Ectodermal cell (in vitro differentiated cells): ENCODE measurements around the gene SMURF2.

Experiments used
- H3K27ac ChIP-seq: 2 replicates; pipeline ENCODE4 v1.7.0; 2013; ENCODE audit warnings: mild to moderate bottlenecking, low read depth, low read length; ENCODE audit not compliant: insufficient read depth, poor library complexity, severe bottlenecking
- H3K27me3 ChIP-seq: 2 replicates; pipeline ENCODE4 v1.7.0; 2013; ENCODE audit warnings: mild to moderate bottlenecking, low read length; ENCODE audit not compliant: insufficient read depth, control insufficient read depth, poor library complexity, severe bottlenecking
- H3K36me3 ChIP-seq: one replicate; pipeline ENCODE4 v1.7.0; 2013; ENCODE audit warnings: low read length; ENCODE audit not compliant: control insufficient read depth, insufficient read depth
- H3K4me1 ChIP-seq: one replicate; pipeline ENCODE4 v1.7.0; 2013; ENCODE audit warnings: low read length; ENCODE audit not compliant: control insufficient read depth, insufficient read depth
- H3K4me3 ChIP-seq: 2 replicates; pipeline ENCODE4 v1.7.0; 2013; ENCODE audit warnings: low read depth, low read length, control low read depth; ENCODE audit not compliant: insufficient read depth
- H3K9me3 ChIP-seq: 2 replicates; pipeline ENCODE4 v1.7.0; 2013; ENCODE audit warnings: mild to moderate bottlenecking, low read length, moderate library complexity; ENCODE audit not compliant: control insufficient read depth
- WGBS, 2 experiments: methylation state at CpG; one replicate each; pipeline ENCODE4 v1.1.7; 2013; ENCODE audit warnings: missing lambda C conversion rate in 2 of 2; 5-methylcytosine and 5-hydroxymethylcytosine counted together

Gene SMURF2

GRCh38 chr17:64655704-64656103 is 6.4 kb downstream of the SMURF2 start:
- Histone ChIP-seq H3K9me3 (no peaks in the 10 kb centered on the region), H3K27ac (no peak overlapping the region), H3K4me3 (no peak overlapping the region), H3K27me3 (peaks cover 8% of the 10 kb centered on the region), H3K4me1 (peaks cover 3% of the 10 kb centered on the region), H3K36me3 (no peaks in the 10 kb centered on the region)
- 79 to 96% methylated on average over 2 of the region's 2 CpGs for WGBS, 2 experiments

- H3K4me1 ChIP-seq: no peaks in the 10 kb centered on the region
- no peaks in the 10 kb centered on the region for H3K27me3 ChIP-seq
- no peak overlapping the region for H3K27ac ChIP-seq
- no peak overlapping the region for H3K4me3 ChIP-seq
- H3K36me3 ChIP-seq: no peaks in the 10 kb centered on the region
- H3K9me3 ChIP-seq: no peaks in the 10 kb centered on the region
- 91 to 96% methylated on average over 4 of the region's 4 CpGs for WGBS, 2 experiments
Measured at GRCh38 chr17:64653985-64654355, 8.1 kb downstream of the SMURF2 start.

- Histone ChIP-seq H3K4me1 (no peaks in the 10 kb centered on the region), H3K27ac (no peak overlapping the region), H3K36me3 (no peaks in the 10 kb centered on the region), H3K4me3 (no peak overlapping the region), H3K27me3 (no peaks in the 10 kb centered on the region), H3K9me3 (no peaks in the 10 kb centered on the region)
- WGBS, 2 experiments: 95 to 99% methylated on average over 6 of the region's 6 CpGs
Measured at GRCh38 chr17:64653325-64653984, 8.7 kb downstream of the SMURF2 start.

- Histone ChIP-seq H3K27me3 (no peaks in the 10 kb centered on the region), H3K9me3 (no peaks in the 10 kb centered on the region), H3K36me3 (no peaks in the 10 kb centered on the region), H3K4me3 (no peak overlapping the region), H3K4me1 (no peaks in the 10 kb centered on the region), H3K27ac (no peak overlapping the region)
- WGBS, 2 experiments: 88 to 93% methylated on average over 2 of the region's 3 CpGs
Measured at GRCh38 chr17:64651889-64652288, 10.2 kb downstream of the SMURF2 start.

- Histone ChIP-seq H3K4me1 (no peaks in the 10 kb centered on the region), H3K9me3 (no peaks in the 10 kb centered on the region), H3K27ac (no peak overlapping the region), H3K36me3 (no peaks in the 10 kb centered on the region), H3K27me3 (no peaks in the 10 kb centered on the region), H3K4me3 (no peak overlapping the region)
- WGBS, 2 experiments: 85 to 96% methylated on average over 1 of the region's 1 CpG
Measured at GRCh38 chr17:64648234-64648633, 13.9 kb downstream of the SMURF2 start.

- Histone ChIP-seq H3K4me3 (no peak overlapping the region), H3K36me3 (no peaks in the 10 kb centered on the region), H3K27me3 (no peaks in the 10 kb centered on the region), H3K9me3 (no peaks in the 10 kb centered on the region), H3K27ac (no peak overlapping the region), H3K4me1 (no peaks in the 10 kb centered on the region)
- 100% methylated on average over 1 of the region's 1 CpG for WGBS, 2 experiments
Measured at GRCh38 chr17:64647817-64648216, 14.3 kb downstream of the SMURF2 start.

- no peaks in the 10 kb centered on the region for H3K36me3 ChIP-seq
- no peaks in the 10 kb centered on the region for H3K27me3 ChIP-seq
- WGBS, 2 experiments: 79 to 91% methylated on average over 4 of the region's 4 CpGs
- no peak overlapping the region for H3K4me3 ChIP-seq
- H3K9me3 ChIP-seq: no peaks in the 10 kb centered on the region
- H3K4me1 ChIP-seq: no peaks in the 10 kb centered on the region
- no peak overlapping the region for H3K27ac ChIP-seq
Measured at GRCh38 chr17:64639516-64639915, 22.6 kb downstream of the SMURF2 start.

- Histone ChIP-seq H3K27me3 (no peaks in the 10 kb centered on the region), H3K36me3 (no peaks in the 10 kb centered on the region), H3K27ac (no peak overlapping the region), H3K4me1 (no peaks in the 10 kb centered on the region), H3K4me3 (no peak overlapping the region), H3K9me3 (no peaks in the 10 kb centered on the region)
- 98 to 99% methylated on average over 2 of the region's 2 CpGs for WGBS, 2 experiments
Measured at GRCh38 chr17:64638552-64639203, 23.4 kb downstream of the SMURF2 start.

- H3K9me3 ChIP-seq: no peaks in the 10 kb centered on the region
- no peaks in the 10 kb centered on the region for H3K36me3 ChIP-seq
- WGBS, 2 experiments: 79 to 100% methylated on average over 1 of the region's 1 CpG
- no peaks in the 10 kb centered on the region for H3K4me1 ChIP-seq
- H3K27ac ChIP-seq: no peak overlapping the region
- no peak overlapping the region for H3K4me3 ChIP-seq
- no peaks in the 10 kb centered on the region for H3K27me3 ChIP-seq
Measured at GRCh38 chr17:64635647-64636305, 26.3 kb downstream of the SMURF2 start.

- no peaks in the 10 kb centered on the region for H3K36me3 ChIP-seq
- no peaks in the 10 kb centered on the region for H3K9me3 ChIP-seq
- WGBS, 2 experiments: 92 to 100% methylated on average over 1 of the region's 1 CpG
- H3K4me3 ChIP-seq: no peak overlapping the region
- H3K27ac ChIP-seq: no peak overlapping the region
- H3K4me1 ChIP-seq: no peaks in the 10 kb centered on the region
- H3K27me3 ChIP-seq: no peaks in the 10 kb centered on the region
Measured at GRCh38 chr17:64634218-64634617, 27.9 kb downstream of the SMURF2 start.
